ENCODE measurements around the gene PKM.

Gene PKM

DNA sequence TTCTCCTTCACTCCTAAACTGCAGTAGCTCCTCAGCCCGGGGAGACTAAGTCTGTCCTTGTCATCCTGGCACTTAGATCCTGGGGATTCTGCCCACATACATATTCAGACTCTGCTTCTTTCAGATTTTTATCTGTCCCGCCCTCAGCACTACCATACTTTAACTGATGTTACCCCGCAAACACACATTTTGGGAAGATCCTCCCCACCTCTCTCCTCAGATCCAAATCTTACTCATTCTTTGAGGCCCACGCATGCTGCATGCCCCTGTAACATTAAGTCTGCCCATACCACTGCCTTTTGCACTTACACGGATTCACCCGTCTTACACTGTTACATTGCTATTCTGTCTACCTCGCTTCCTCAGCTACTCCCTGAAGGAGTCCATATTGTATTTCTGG, 76.7 kb downstream of the PKM start:
- DNase-seq = no peak

DNA sequence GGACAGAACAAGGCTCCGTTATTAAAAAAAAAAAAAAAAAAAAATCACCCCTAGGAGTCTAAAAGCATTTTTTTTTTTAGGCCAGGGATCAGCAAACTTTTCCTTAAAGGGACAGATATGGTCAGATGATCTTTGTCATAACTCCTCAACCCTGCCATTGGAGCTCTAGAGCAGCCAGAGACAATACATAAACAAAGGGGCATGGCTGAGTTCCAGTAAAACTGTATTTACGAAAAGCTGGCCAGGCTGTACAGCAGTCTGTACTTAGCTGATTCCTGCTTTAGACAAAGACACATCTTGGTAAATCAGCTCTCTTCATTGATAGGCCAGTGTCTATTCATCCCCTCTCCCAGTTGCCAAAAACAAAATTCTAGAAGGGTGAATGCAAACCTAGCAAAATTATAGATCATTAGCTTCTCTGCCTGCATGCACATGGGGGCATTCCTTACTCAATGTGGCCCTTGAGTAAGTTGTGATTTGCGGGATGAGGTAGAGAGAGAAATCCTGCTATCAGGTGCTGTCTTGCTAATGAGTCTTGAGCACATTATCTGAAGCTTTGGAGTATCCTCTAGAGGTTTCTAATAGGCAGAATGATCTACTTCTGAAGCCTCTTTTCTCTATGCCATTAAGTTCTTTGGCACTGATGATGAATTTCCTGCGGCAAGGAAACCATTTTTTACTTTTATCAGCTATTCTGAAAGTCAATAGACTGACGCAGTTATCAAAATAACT, 77.6 kb downstream of the PKM start:
- no peak for DNase-seq
